ENCODE results near the gene TSPEAR. TPM values are rescaled to one million over a fixed set of nuclear protein-coding genes. Genes with fewer than 3 reads are reported as not detected.
"Not testable (repeated sequence)": the region's sequence is repeated elsewhere in the genome, so short reads cannot be mapped to it uniquely, and the experiment has no call there.

Gene TSPEAR
- total RNA-seq, 1 donor from 2014 or later, result not detected

DNA sequence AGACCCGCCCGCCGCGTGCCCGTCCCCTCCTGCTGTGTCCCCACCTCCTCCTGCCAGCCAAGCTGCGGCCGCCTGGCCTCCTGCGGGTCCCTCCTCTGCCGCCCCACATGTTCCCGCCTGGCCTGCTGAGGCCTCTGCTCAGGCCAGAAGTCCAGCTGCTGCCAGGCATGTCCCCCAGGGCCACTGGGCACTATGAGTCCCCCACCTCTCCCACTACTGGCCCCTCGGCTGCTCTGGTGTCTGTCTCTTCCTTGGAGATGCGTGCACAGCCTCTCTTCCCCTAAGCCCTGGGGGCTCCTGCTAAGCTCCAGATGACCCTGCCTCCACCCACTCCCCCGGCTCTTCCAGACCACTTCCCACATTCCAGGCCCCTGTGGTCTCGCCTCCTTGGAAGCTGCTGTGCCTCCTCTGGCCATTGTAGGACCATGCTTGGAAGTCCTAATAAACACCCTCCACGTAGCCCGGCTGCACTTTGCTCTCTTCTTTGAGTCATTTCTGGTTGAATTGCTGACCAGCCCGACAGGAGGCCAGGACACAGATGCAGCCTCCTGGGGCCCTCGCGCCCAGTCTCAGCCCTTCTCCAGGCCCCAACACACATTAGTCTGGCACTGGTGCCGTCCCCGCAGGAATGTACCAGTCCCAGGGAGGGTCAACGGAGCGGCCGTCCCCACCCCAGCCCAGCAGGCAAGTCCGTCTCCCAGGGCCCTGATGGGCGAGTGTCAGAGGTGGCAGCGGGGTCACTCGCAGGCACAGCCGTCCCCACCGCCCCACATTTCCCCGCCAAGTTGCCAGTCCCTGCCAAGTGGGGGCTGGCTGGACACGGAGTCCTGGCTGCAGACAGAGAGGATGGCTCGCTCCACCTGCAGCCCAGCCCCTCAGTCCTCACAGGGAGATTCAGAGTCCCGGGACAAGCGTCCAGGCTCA lies 13.3 kb downstream of the TSPEAR start:
- H3K27me3 Mint-ChIP-seq, result peaks cover 71% of the 10 kb centered on the region

DNA sequence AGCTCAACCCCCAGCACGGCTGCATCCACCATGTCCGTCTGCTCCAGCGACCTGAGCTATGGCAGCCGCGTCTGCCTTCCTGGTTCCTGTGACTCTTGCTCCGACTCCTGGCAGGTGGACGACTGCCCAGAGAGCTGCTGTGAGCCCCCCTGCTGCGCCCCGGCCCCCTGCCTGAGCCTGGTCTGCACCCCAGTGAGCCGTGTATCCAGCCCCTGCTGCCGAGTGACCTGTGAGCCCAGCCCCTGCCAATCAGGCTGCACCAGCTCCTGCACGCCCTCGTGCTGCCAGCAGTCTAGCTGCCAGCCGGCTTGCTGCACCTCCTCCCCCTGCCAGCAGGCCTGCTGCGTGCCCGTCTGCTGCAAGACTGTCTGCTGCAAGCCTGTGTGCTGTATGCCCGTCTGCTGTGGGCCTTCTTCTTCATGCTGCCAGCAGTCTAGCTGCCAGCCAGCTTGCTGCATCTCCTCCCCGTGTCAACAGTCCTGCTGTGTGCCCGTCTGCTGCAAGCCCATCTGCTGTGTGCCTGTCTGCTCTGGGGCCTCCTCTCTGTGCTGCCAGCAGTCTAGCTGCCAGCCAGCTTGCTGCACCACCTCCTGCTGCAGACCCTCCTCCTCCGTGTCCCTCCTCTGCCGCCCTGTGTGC lies 14.1 kb downstream of the TSPEAR start, which contains the start of gene KRTAP10-12:
Gene KRTAP10-12 (plus strand): TSS at position 1 of the 639 bp plus-strand sequence. CDS start 30 bp downstream, at position 31.
- peaks cover 18% of the 10 kb centered on the region for H3K9me3 Mint-ChIP-seq (ENCODE audit: low read depth)
- not testable (repeated sequence) for H3K27ac Mint-ChIP-seq; H3K4me1 Mint-ChIP-seq (ENCODE audit: low read depth); H3K4me3 Mint-ChIP-seq (ENCODE audit: low read depth); H3K36me3 Mint-ChIP-seq (ENCODE audit: insufficient read depth); DNase-seq (ENCODE audit: low spot score, unreplicated experiment)
- peaks cover 63% of the 10 kb centered on the region for H3K27me3 Mint-ChIP-seq

More for the DNA sequence above, 13.3 kb downstream of the TSPEAR start:
- TF ChIP-seq, protein P1, sequence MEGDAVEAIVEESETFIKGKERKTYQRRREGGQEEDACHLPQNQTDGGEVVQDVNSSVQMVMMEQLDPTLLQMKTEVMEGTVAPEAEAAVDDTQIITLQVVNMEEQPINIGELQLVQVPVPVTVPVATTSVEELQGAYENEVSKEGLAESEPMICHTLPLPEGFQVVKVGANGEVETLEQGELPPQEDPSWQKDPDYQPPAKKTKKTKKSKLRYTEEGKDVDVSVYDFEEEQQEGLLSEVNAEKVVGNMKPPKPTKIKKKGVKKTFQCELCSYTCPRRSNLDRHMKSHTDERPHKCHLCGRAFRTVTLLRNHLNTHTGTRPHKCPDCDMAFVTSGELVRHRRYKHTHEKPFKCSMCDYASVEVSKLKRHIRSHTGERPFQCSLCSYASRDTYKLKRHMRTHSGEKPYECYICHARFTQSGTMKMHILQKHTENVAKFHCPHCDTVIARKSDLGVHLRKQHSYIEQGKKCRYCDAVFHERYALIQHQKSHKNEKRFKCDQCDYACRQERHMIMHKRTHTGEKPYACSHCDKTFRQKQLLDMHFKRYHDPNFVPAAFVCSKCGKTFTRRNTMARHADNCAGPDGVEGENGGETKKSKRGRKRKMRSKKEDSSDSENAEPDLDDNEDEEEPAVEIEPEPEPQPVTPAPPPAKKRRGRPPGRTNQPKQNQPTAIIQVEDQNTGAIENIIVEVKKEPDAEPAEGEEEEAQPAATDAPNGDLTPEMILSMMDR (IDR thresholded peaks at IDR 0.05; ENCODE audit: unreplicated experiment), result no peak
- no peak for DNase-seq (ENCODE audit: low spot score, unreplicated experiment)
- H3K4me1 Mint-ChIP-seq (ENCODE audit: low read depth), result peaks cover 5% of the 10 kb centered on the region
- peaks cover 12% of the 10 kb centered on the region for H3K9me3 Mint-ChIP-seq (ENCODE audit: low read depth)
- no peak overlapping the region for H3K4me3 Mint-ChIP-seq (ENCODE audit: low read depth)
- peaks cover 2% of the 10 kb centered on the region for H3K36me3 Mint-ChIP-seq (ENCODE audit: insufficient read depth)
- H3K27ac Mint-ChIP-seq, result no peak overlapping the region

DNA sequence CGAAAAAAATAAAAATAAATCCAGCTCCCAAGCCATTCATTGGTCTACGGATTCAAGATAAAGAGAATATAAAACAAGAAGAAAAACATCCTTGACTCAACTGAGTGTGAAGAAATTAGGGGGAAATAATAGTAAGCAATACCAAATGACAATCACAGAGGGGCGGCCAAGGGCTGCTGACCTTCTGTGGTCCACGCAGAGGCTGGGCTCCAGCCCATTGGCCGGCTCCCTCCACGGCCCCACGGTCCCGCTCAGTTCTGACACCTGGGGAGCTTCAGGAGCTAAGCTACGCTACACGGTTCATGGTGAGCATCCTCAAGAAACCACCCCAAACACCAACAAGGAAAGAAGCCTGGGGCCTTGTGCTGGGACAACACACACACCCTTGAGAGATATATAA lies 14.8 kb downstream of the TSPEAR start:
- TF ChIP-seq, protein P1 (IDR thresholded peaks at IDR 0.05; ENCODE audit: unreplicated experiment), result no peak
- no peak for DNase-seq (ENCODE audit: low spot score, unreplicated experiment)
- Mint-ChIP-seq H3K4me1 (ENCODE audit: low read depth) (peaks cover 2% of the 10 kb centered on the region), H3K27ac (no peak overlapping the region), H3K27me3 (peaks cover 61% of the 10 kb centered on the region), H3K9me3 (ENCODE audit: low read depth) (peaks cover 22% of the 10 kb centered on the region), H3K36me3 (ENCODE audit: insufficient read depth) (peaks cover 2% of the 10 kb centered on the region), H3K4me3 (ENCODE audit: low read depth) (no peak overlapping the region)

DNA sequence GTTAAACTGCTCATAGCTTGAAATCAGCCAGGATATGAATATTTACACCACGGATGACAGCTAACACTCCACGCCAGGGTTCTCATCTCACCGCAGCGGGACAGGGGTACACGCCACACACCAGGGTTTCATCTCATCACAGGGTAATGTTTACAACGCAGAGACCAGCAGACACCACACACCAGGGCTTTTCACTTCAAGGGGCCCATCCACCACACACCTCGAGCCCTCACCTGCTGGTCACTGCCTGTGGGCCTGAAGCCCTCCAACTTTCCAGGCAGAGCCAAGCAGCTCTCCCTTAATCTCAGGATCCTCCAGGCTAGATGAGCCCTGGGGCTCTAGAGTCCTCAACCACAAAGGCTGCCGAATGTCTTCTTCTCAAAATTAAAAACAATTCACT lies 15.7 kb downstream of the TSPEAR start:
- Mint-ChIP-seq H3K9me3 (ENCODE audit: low read depth) (peaks cover 23% of the 10 kb centered on the region), H3K4me1 (ENCODE audit: low read depth) (peaks cover 2% of the 10 kb centered on the region), H3K27ac (no peak overlapping the region), H3K36me3 (ENCODE audit: insufficient read depth) (peaks cover 2% of the 10 kb centered on the region), H3K27me3 (peaks cover 53% of the 10 kb centered on the region), H3K4me3 (ENCODE audit: low read depth) (no peak overlapping the region)
- DNase-seq (ENCODE audit: low spot score, unreplicated experiment), result no peak
- TF ChIP-seq, protein P1 (IDR thresholded peaks at IDR 0.05; ENCODE audit: unreplicated experiment), result no peak

DNA sequence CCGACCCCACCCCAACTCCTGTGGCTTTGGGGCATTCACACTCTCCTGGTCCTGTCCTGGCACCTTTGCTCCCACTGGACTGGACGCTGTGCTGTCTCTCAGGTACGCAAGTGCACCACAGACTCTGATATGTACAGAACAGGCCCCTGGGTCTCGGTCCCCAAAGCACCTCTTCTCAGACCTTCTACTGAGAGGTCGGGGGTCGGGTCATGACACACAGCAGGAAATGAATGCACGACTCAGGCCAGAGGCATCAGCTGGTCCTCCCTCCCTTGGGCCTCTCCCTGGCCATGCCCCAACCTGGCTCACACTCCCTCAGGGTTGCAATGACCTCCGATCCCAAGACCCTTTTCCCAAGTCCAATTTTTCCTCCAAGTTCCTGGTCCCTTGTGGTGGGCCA lies 16.2 kb downstream of the TSPEAR start:
- no peak for DNase-seq (ENCODE audit: low spot score, unreplicated experiment)
- Mint-ChIP-seq H3K4me1 (ENCODE audit: low read depth) (peaks cover 2% of the 10 kb centered on the region), H3K27me3 (peaks cover 55% of the 10 kb centered on the region), H3K36me3 (ENCODE audit: insufficient read depth) (peaks cover 2% of the 10 kb centered on the region), H3K9me3 (ENCODE audit: low read depth) (peaks cover 23% of the 10 kb centered on the region), H3K27ac (no peak overlapping the region), H3K4me3 (ENCODE audit: low read depth) (no peak overlapping the region)
- TF ChIP-seq, protein P1 (IDR thresholded peaks at IDR 0.05; ENCODE audit: unreplicated experiment), result no peak
